ENCODE data around the gene THOP1. TPM values are rescaled to one million over a fixed set of nuclear protein-coding genes. Genes with fewer than 3 reads are reported as not detected.
A peak's percentile ranks its signal among the peaks of the same experiment; 100 is the strongest.

The THOP1 gene
- polyA plus RNA-seq, 2 of the 4 experiments (the other 2 are of a cell fraction), result 43.5 to 90.5 TPM

- TF ChIP-seq MAX (IDR thresholded peaks at IDR 0.05), result peak; percentile 66
- TF ChIP-seq CBX8 (IDR thresholded peaks at IDR 0.05), result no peak
- no peak for TF ChIP-seq FOSB (CRISPR knock-in tag; IDR thresholded peaks at IDR 0.05)
- no peak for TF ChIP-seq RNF2 (IDR thresholded peaks at IDR 0.05; ENCODE audit: borderline replicate concordance, low read depth)
Observed at GRCh38 chr19:2840794-2841791, 55.8 kb downstream of the THOP1 start, which contains the start of gene ZNF555 (continued).

GRCh38 chr19:2841855-2842574 lies 56.7 kb downstream of the THOP1 start:
- CTCF ChIA-PET, result interaction anchor here (1.0 kb wide), 2 partner anchors 9 to 108 kb away, joined by 3 read pairs; no protein-coding TSS in a partner anchor
- H3K4me3 ChIP-seq, result peak overlapping the region; percentile 88
- peak overlapping the region; percentile 83 to 96 for H3K27ac ChIP-seq
- peaks cover 50% of the 10 kb centered on the region for H3K9me3 ChIP-seq
- POLR2A ChIA-PET, result no interaction called here
- H3K4me2 ChIP-seq, result peak overlapping the region; percentile 93
- DNase-seq (ENCODE audit: low read depth in 1 of 2, low spot score in 1 of 2) (no peak), ATAC-seq (peak in 1 of 2 experiments; percentile 30; a peak in 1 of 6 replicates), FAIRE-seq (no peak)
- H3K4me1 ChIP-seq, result no peaks in the 10 kb centered on the region
- WGBS (ENCODE audit: missing lambda C conversion rate), result 78% methylated on average over 11 of the region's 62 CpGs
- TF ChIP-seq MAFK (IDR thresholded peaks at IDR 0.05; ENCODE audit: partially characterized antibody), result no peak
- no peak; the same call in 2 of the 3 replicates for TF ChIP-seq CTCF (IDR thresholded peaks at IDR 0.05)
- no peak for TF ChIP-seq E2F6 (IDR thresholded peaks at IDR 0.05; ENCODE audit: borderline replicate concordance, low read depth)
- TF ChIP-seq PHF8 (IDR thresholded peaks at IDR 0.05; ENCODE audit: borderline replicate concordance, low read depth), result no peak
- no peak for TF ChIP-seq CHD2 (IDR thresholded peaks at IDR 0.05; ENCODE audit: low read length, partially characterized antibody)
- no peak for TF ChIP-seq MYC (IDR thresholded peaks at IDR 0.05; ENCODE audit: borderline replicate concordance, low read length)
- TF ChIP-seq ESRRA (IDR thresholded peaks at IDR 0.05; ENCODE audit: borderline replicate concordance, low read length), result no peak
- no peak for TF ChIP-seq GATA3 (IDR thresholded peaks at IDR 0.05; ENCODE audit: borderline replicate concordance)
- TF ChIP-seq ATOH8 (CRISPR knock-in tag; IDR thresholded peaks at IDR 0.05; ENCODE audit: low read depth), result no peak
- no peak for TF ChIP-seq ZSCAN20 (CRISPR knock-in tag; IDR thresholded peaks at IDR 0.05)
- no peak for TF ChIP-seq SMC3 (IDR thresholded peaks at IDR 0.05)
- TF ChIP-seq PBX3 (IDR thresholded peaks at IDR 0.05), result no peak
- no peak for TF ChIP-seq JUNB (IDR thresholded peaks at IDR 0.05)
- TF ChIP-seq BCL3 (IDR thresholded peaks at IDR 0.05), result no peak

All from A549 (cell line).